Colonic mucosa (tissue), 4 donors: ENCODE measurements around the gene MYH16. TPM values are rescaled to one million over a fixed set of nuclear protein-coding genes. Genes with fewer than 3 reads are reported as not detected.
"Not testable (repeated sequence)": the region's sequence is repeated elsewhere in the genome, so short reads cannot be mapped to it uniquely, and the experiment has no call there.

Experiments
- DNase-seq: peaks from one replicate; pipeline ENCODE4 v3.0.0-alpha.2; 2020
- H3K27ac ChIP-seq: fragments of 200-600 bp; one replicate; pipeline ENCODE4 v1.8.0; 2021
- H3K27me3 ChIP-seq: fragments of 200-600 bp; one replicate; pipeline ENCODE4 v1.8.0; 2021
- H3K36me3 ChIP-seq: fragments of 200-600 bp; one replicate; pipeline ENCODE4 v1.8.0; 2021
- H3K4me1 ChIP-seq: fragments of 200-600 bp; one replicate; pipeline ENCODE4 v1.8.0; 2021; ENCODE audit warnings: mild to moderate bottlenecking
- H3K4me3 ChIP-seq: fragments of 200-600 bp; one replicate; pipeline ENCODE4 v1.8.0; 2021
- H3K9ac ChIP-seq, 2 donors: one replicate each; pipeline ENCODE4 v1.7.0; 2013; ENCODE audit warnings: control low read depth in 2 of 2, low read depth in 2 of 2, low read length in 2 of 2
- H3K9me3 ChIP-seq: fragments of 200-600 bp; one replicate; pipeline ENCODE4 v1.8.0; 2021
- CTCF ChIP-seq: fragments of 200-600 bp; IDR thresholded peaks from one replicate; pipeline ENCODE4 v1.8.0; 2022; ENCODE audit warnings: antibody characterized with exemption, mild to moderate bottlenecking
- intact Hi-C: fragments of 100-400 bp; cut with DNase I; formaldehyde crosslinking; loops from one replicate; pipeline ENCODE4 v1.14.1; 2022
- total RNA-seq, 2 donors: library from RNA; stranded (reverse); fragmentation: NEBNext Ultra II Directional in 1 of 2; extraction: Animal tissue kit (Norgen Biotek cat#: 25700) in 1 of 2; gene quantifications; one replicate each; pipeline ENCODE4 v1.2.1, GENCODE V29; 2021
- donor health status: healthy.
- donor health status: DM: no; HTN: no; CAD: no.
- donor health status: DM: no; HTN: no; CAD: no.

MYH16 gene
- total RNA-seq, 2 donors from 2014 or later = not detected

- peaks cover 46% of the 10 kb centered on the region for H3K36me3 ChIP-seq
These were observed 82.5 kb downstream of the MYH16 start for GRCh38 chr7:99355098-99355497.

GRCh38 chr7:99357701-99358490 lies 85.3 kb downstream of the MYH16 start:
- H3K27ac ChIP-seq = no peak overlapping the region
- no peaks in the 10 kb centered on the region for H3K4me1 ChIP-seq
- H3K27me3 ChIP-seq = no peaks in the 10 kb centered on the region
- no peaks in the 10 kb centered on the region for H3K9me3 ChIP-seq
- no peak overlapping the region for H3K4me3 ChIP-seq
- no peak for TF ChIP-seq CTCF
- intact Hi-C loops = no loop called here
- DNase-seq = no peak
- no peak overlapping the region for H3K9ac ChIP-seq
- H3K36me3 ChIP-seq = peaks cover 29% of the 10 kb centered on the region

More at GRCh38 chr7:99355098-99355497, 82.5 kb downstream of the MYH16 start:
- Histone ChIP-seq H3K4me1 (no peaks in the 10 kb centered on the region), H3K9ac (no peak overlapping the region), H3K4me3 (no peak overlapping the region), H3K9me3 (no peaks in the 10 kb centered on the region), H3K27me3 (no peaks in the 10 kb centered on the region), H3K27ac (no peak overlapping the region)
- no peak for TF ChIP-seq CTCF
- intact Hi-C loops = no loop called here
- no peak for DNase-seq

GRCh38 chr7:99358521-99358920 lies 85.9 kb downstream of the MYH16 start:
- H3K27me3 ChIP-seq, H3K9ac ChIP-seq, DNase-seq: not testable (repeated sequence)

GRCh38 chr7:99359465-99360154 lies 87.0 kb downstream of the MYH16 start:
- Histone ChIP-seq H3K27ac (no peak overlapping the region), H3K9ac (no peak overlapping the region), H3K9me3 (no peaks in the 10 kb centered on the region), H3K4me1 (no peaks in the 10 kb centered on the region), H3K4me3 (no peak overlapping the region), H3K27me3 (no peaks in the 10 kb centered on the region), H3K36me3 (peaks cover 22% of the 10 kb centered on the region)
- intact Hi-C loops = no loop called here
- no peak for TF ChIP-seq CTCF
- DNase-seq = no peak

More at GRCh38 chr7:99358521-99358920, 85.9 kb downstream of the MYH16 start:
- H3K36me3 ChIP-seq = peaks cover 28% of the 10 kb centered on the region
- H3K27ac ChIP-seq, H3K9me3 ChIP-seq, H3K4me1 ChIP-seq, H3K4me3 ChIP-seq, intact Hi-C loops: not testable (repeated sequence)

Other genes starting within 250 kb of the MYH16 start
- 10 to 100 TPM; 26.8 to 35.5 TPM for gene SMURF1, start 128.7 kb upstream of the MYH16 start, total RNA-seq
- under 1 TPM; 0.19 to 0.62 TPM for gene KPNA7, start 64.7 kb upstream of the MYH16 start, total RNA-seq
- 100 to 1,000 TPM; 173 to 231 TPM for gene ARPC1A, start 53.1 kb downstream of the MYH16 start, total RNA-seq
- gene ARPC1B, start 101.9 kb downstream of the MYH16 start, total RNA-seq = 100 to 1,000 TPM; 141 to 143 TPM
- 100 to 1,000 TPM in 1 of 2 donors, 10 to 100 TPM in 1; 79.7 to 133 TPM for gene PDAP1, start 135.8 kb downstream of the MYH16 start, total RNA-seq
- 100 to 1,000 TPM in 1 of 2 donors, 10 to 100 TPM in 1; 82.8 to 113 TPM for gene BUD31, start 136.1 kb downstream of the MYH16 start, total RNA-seq
- gene PTCD1, start 166.0 kb downstream of the MYH16 start, total RNA-seq = 1 to 10 TPM; 4.5 to 7.6 TPM
- 10 to 100 TPM; 16.6 to 39.2 TPM for gene CPSF4, start 166.1 kb downstream of the MYH16 start, total RNA-seq
- gene ATP5MF, start 193.3 kb downstream of the MYH16 start, total RNA-seq = 100 to 1,000 TPM; 392 to 534 TPM
- gene ZNF789, start 200.1 kb downstream of the MYH16 start, total RNA-seq = 10 to 100 TPM in 1 of 2 donors, 1 to 10 TPM in 1; 9.0 to 23.0 TPM
- gene ZNF394, start 227.4 kb downstream of the MYH16 start, total RNA-seq = 10 to 100 TPM; 26.4 to 29.8 TPM
- gene ZKSCAN5, start 231.8 kb downstream of the MYH16 start, total RNA-seq = 1 to 10 TPM; 5.6 to 6.6 TPM